ENCODE data around the gene FAM236A. TPM values are rescaled to one million over a fixed set of nuclear protein-coding genes. Genes with fewer than 3 reads are reported as not detected.
"Not testable (repeated sequence)": the region's sequence is repeated elsewhere in the genome, so short reads cannot be mapped to it uniquely, and the experiment has no call there.

The FAM236A gene
- total RNA-seq, 4 donors from 2014 or later, result not detected

DNA sequence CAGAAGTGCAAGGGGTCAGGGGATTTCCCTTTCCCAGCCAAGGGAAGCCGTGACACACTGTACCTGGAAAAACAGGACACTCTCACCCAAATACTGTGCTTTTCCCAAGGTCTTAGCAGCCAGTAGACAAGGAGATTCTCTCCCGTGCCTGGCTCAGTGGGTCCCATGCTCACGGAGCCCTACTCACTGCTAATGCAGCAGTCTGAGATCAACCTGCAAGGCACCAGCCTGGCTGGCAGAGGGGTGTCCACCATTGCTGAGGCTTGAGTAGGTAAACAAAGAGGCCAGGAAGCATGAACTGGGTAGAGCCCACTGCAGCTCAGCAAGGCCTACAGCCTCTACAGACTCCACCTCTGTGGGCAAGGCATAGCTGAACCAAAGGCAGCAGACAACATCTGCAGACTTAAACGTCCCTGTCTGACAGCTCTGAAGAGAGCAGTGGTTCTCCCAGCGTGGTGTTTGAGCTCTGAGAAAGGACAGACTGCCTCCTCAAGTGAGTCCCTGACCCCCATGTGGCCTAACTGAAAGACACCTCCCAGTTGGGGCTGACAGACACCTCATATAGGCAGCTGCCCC, 43.0 kb downstream of the FAM236A start:
- H3K9me3 ChIP-seq; H3K4me3 ChIP-seq; intact Hi-C loops (cut with DNase I); H3K27ac ChIP-seq (replicated peaks in 1 of 4); H3K27me3 ChIP-seq; H3K4me1 ChIP-seq; H3K36me3 ChIP-seq; DNase-seq (ENCODE audit: extremely low spot score): not testable (repeated sequence)
- WGBS, result 49% methylated on average over 3 of the region's 5 CpGs

Other genes with a start within 250 kb of the FAM236A start
- gene PHKA1, start 223.9 kb upstream of the FAM236A start, total RNA-seq, result 10 to 100 TPM in 1 of 4 donors, 1 to 10 TPM in 3; 6.0 to 10.7 (median 8.0) TPM
- gene DMRTC1B, start 161.3 kb upstream of the FAM236A start, total RNA-seq, result not detected
- gene FAM236B, start 155.5 kb upstream of the FAM236A start, total RNA-seq, result not detected
- not detected for gene FAM236D, start 130.0 kb upstream of the FAM236A start, total RNA-seq
- gene FAM236C, start 25.6 kb upstream of the FAM236A start, total RNA-seq, result not detected
- gene DMRTC1, start 5.6 kb downstream of the FAM236A start, total RNA-seq, result not detected
- not detected for gene PABPC1L2B, start 64.7 kb downstream of the FAM236A start, total RNA-seq
- under 1 TPM in 1 of 4 donors, not detected in 3; 0.17 TPM for gene PABPC1L2A, start 141.3 kb downstream of the FAM236A start, total RNA-seq

Measured in esophagus muscularis mucosa (tissue), 4 donors.